GM19025 (cell line): ENCODE data around the gene DCST2.

Source experiments
- ATAC-seq: cut with Tn5 transposase; IDR thresholded peaks from one replicate; pipeline ENCODE4 v1.9.1; 2021; ENCODE audit warnings: mild to moderate bottlenecking, low read depth, moderate library complexity; ENCODE audit not compliant: unreplicated experiment

The DCST2 gene

DNA sequence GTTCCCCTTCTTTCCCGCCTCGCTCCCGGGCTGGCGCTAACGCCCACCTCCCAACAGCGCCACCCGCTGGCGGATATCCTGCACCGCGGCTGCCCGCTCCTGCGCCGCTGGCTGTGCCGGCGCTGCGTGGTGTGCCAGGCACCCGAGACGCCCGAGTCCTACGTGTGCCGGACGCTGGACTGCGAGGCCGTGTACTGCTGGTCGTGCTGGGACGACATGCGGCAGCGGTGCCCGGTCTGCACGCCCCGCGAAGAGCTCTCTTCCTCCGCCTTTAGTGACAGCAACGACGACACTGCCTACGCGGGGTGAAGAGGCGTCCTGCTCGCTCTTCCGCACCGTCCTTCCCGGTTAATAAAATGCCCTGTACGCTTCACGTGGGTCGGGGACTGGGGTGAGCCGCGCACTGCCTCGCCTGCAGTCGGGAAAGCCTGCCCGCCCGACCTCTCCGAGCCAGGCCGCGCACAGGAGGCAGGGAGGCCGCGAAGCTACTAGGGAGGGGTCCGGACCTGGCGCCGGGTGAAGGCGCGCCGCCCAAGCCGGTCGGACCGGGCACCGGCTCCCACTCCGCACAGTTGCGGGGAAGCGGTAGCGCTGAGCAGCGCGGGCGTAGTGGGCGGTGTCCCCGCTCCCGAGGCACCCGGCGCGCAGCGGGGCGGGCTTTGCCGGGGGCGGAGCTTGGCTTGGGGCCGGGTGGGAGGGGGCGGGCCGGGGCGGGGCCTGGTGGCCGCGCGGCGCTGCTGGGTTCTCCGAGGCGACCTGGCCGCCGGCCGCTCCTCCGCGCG is 17.2 kb upstream of the DCST2 start, which contains the start of gene ADAM15:
Gene ADAM15, plus strand, starts transcription at position 757 of the 782 bp plus-strand sequence. CDS start 71 bp downstream, outside the sequence.
- ATAC-seq = peak; percentile 67

DNA sequence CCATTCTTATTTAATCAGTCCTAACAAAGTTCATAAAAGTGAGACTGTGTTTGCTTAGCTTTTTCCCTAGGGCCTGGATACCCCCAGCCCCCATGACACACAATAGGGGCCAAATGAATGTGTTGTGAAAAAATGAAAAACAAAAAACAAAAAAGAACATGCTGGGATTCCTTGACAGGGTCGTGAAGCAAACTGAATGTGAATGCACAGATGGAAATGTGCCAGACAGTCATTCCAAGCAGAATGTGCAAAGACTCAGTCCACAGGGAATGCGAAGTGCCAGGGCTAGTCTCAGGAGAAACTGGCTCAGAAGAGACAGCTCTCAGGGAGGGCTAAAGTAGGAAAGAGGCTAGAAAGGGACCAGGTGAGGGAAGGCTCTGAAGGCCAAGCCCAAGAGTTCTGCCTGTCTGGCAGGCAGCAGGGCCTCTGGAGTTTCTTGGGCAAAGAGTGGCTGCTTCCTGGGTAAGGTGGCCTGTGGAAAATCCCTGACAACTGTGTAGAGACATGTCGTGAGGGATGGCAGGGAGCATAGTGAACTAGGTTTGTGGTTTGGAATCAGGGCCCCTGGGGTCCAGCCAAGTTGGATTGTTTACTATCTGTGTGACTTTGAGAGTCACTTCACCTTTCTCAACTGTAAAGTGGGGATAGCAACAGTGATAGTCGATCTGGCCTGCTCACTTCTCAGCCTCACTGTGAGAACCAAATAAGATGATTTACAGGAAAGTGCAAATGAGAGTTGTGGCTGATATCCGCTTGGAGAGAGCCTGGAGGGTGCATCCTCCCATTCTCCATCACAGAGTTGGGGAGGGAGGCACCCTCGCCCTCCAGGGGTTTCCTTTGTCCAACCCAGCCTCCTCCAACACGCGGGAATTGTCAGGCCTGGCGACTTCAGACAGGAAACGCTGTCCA is 16.3 kb upstream of the DCST2 start:
- ATAC-seq = no peak

DNA sequence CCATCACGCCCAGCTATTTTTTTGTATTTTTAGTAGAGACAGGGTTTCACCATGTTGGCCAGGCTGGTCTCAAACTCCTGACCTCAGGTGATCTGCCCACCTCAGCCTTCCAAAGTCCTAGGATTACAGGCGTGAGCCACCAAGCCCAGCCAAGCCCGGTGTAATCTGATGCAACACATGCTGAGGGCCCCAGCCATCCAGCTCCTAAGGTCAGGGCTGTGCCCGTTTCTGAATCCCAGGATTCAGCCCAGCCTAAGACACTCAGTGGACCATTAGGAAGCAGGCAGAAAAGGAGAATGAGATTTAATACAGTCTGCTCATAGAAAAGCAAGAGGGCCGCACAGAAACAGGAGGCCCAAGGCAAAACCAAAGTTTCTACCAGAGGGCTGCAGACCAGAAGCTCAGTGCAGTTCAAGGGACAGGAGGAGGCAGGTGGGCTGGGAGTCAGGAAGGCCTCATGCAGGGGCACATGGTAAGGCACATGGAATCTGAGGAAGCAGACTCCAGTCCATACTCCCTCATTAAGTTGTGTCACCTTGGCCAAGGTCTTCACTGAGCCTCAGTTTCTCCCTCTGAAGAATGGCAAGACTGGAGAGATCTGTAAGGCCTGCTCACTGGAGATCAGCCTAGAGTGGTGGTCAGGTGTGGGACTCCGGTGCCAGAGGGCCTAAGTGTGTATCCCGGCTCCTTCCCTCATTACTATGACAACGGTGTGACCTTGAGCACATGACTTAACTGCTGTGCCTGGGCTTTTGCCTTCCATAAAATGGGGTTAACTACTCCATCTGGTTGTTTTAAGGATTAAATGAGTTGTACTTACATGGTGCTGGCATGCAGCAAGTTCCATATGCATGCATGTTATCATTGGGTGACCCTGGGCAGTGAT is 15.1 kb upstream of the DCST2 start:
- ATAC-seq = no peak

DNA sequence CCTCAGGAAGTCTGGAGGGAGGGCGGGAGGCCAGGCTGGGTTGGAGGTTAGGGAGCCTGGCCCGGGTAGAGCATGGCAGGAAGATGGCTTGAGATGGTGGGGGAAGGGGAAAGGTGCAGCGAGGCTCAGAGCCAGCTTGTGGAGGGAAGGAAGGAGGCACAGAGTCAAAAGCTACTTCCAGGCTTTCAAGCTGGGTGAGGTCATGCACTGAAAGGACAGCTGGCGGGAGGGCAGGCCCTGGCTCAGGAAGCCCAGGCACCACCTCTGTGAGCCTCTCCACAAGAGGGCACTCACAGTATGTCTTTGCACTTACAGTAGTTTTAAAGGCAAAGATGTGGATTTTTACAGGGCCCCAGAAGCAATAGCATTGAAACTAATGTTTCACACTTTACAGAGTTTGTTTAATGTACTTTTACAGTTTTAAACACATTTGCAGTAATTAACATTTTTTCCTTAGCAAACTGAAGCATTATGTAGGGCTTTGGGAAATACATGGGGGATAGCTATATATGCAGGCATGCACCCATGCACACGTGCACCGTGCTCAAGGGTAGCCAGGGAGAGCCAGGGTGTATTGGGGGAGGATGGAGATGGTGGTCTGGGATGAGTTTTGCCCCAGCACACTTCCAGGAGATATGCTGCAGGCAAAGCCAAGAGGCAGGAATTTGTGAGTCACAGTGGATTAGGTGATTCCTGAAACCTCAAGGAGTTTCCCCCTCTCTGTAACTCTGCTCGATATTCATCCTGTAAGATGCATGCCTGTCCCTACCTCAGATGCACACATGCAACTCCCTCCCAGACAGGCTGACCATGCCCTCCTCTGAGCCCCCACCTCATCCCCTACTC is 11.5 kb upstream of the DCST2 start:
- peak; percentile 55 for ATAC-seq

DNA sequence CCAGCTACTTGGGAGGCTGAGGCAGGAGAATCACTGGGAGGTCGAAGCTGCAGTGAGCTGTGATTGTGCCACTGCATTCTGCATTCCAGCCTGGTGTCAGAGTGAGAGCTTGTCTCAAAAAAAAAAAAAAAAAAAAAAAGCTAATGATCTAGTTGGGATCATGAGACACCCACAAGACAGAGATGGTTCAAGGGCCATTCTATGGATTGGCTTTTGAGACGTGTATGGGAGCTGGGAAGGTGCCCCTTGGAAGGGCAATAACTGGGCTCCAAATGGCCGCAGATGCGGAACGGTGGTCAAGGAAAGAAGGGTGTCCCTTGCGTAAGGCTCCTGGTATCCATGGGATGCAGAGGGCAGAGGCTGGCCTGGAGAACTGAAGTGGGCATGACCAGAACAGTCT is 10.8 kb upstream of the DCST2 start:
- no peak for ATAC-seq

DNA sequence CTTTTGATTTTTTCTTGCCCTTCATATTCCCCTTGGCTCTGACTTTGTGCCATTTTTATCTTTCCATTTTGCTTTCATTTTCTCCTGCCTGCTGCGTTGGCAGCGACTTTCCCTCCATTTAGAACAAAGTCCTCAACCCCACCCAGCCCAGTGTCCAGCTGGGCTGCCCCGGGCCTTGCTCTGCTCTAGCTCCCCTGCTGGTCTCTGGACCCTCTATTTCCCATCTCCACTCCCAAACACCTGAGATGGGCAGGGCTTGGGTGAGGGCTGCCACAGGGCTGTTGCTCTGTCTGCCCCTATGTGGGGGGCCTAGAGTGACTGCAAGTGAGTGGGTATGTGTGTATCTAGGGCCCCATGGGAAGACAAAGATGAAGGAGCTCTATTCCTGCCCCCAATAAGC is 10.2 kb upstream of the DCST2 start:
- no peak for ATAC-seq

DNA sequence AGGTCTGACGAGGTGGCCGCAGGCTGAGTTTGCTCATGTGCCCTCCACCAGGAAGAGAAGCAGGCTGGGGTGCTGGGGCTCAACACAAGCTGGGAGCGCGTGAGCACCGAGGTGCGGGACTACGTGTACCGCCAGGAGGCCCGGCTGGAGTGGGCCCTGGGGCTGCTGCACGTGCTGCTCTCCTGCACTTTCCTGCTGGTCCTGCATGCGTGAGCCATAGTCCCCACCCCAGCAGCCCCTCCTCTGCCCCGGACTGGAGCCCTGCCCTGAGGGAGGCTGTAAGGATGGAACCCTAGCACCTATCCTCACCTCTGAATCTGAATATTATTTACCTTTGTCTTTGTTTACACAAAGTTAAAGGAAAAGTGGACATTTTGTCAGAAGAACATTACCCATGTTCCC is 9.7 kb upstream of the DCST2 start:
- ATAC-seq = no peak

DNA sequence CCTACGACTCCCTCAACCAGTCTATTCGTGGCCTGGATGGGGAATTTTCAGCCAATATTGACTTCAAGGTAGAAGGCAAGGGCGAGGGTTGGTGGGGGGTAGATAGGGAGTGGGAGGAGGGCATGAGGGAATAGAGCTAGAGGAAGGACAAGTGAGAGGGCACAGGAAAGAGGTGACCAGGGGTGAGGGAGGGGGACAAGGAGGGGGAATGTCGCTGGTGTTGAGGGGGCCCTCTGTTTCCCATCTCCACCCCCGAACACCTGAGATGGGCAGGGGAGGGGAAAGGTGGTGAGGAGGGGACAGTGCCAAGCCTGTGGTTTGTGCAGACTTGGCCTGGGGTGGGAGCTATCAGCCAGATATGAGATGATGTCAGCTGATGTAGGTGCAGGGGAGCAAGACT is 9.2 kb upstream of the DCST2 start:
- ATAC-seq = no peak

DNA sequence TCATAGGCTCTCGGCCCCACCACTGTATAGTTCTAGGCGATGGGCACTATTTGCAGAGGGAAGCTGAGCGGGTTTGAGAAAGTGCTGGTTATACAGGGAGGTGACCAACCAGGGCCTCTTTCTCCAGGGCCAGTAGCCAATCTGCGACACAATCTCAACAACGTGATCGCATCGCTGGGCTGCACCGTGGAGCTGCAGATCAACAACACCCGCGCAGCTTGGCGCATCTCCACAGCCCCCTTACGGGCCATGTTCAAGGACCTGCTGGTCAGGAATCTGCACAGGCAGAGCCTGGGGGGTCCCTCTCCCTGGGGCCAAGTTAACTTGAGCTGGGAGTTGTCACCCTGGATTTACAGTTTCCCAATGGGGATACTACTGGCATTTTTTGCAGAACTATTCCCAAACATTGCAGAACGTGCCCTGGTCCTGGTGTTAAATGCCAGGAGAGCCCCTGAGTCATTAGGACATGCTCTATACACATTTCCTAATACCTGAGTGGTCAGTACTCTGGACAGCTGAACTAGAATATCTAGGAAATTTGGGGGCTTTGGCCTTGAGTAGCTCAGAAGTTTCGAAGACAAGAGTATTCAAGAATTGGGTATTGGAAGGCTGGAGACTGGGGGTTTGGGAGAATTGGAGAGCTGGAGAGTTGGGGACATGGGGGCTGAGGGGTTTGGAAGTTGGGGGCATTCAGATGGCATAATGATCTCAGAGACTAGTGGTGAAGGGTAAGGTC is 6.9 kb upstream of the DCST2 start:
- no peak for ATAC-seq

DNA sequence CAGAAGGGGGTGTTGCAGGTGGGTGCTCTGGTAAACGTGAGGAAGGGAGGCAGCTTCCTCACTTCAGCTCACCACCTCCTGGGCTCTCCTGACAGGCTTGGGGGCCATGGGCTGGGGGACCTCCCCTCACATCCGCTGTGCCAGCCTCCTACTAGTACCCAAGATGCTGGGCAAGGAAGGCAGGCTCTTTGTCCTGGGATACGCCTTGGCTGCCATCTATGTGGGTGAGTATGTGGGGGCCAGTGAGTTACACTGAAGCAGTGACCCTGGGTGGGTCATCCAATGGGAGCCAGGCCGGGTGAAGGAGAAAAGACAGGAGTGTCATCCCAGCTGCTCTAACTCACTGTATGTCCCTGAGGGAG is 5.7 kb upstream of the DCST2 start:
- no peak for ATAC-seq

DNA sequence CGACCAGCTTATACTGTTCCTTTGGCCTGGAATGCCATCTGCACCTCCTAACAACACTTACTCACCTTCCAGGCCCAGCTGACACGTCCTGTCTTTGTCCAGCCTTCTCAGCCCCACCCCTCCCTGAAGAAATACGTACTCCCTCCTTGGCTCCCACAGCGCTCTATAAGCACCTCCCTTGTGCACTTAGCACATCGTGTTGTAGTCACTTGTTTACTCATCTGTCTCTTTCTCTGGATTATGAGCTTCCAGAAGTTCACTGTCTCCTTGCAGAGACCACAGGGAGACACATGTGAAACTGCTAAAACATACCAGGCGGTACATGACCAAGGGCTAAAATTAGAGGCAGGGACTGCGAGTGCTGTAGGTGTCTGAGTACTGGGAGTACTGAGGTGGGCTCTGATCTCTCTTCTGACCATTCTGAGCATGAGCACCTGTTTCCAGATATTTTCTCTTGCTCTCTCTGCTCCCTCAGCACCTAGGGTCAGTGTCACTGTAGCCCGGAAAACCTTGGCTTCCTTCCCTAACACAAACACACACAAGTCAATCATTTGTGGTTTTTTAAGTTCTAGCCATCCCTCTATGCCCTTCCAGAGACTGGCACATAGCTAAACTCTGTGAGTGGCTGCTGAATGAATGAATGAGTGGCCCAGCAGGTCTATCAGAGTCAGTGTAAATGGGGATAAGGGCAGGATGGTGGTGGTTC is 5.2 kb upstream of the DCST2 start:
- no peak for ATAC-seq

DNA sequence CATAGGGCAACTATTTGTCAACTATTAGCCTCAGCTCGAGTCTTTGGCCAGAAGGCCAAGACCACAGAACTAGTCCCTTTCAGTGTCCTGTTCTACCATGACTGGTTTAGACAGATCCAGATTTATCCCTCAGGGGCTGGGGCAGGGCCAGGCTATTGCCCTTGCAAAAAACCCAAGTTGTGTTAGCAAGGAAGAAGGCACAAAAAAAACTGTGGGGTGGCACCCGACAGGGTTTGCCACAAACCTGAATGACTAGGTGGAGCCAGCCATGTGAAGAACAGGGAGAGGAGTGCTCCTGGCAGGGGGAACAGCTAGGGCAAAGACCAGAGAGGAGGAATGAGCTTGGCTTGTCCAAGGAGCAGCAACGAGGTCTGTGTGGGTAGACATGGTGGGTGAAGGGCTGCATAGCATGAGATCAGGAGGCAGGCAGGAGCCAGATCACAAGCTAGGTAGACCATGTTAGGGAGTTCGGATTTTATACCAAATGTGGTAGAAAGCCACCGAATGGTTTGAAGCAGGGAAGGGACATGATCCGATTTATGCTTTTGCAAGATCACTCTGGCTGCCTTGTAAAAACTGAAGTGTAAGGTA is 4.4 kb upstream of the DCST2 start:
- no peak for ATAC-seq

DNA sequence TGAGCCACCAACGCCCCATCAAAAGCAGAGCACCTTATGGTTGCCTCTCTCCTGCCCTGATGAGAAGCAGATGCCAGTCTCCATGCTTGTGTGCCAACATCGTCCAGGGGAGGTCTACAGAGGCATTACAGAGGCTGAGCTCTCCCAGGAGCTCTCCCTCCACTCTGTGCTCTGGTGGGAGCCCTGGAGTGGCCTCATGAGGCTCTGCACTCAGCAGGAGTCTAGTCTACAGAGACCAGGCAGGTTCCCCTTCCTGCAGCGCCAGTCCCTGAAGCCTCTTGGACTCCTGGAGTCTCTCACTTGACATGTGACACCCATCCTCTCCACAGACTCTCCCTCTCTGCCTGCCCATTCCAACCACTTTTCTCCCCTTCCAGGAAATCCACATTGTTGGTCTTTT is 3.5 kb upstream of the DCST2 start:
- ATAC-seq = no peak

DNA sequence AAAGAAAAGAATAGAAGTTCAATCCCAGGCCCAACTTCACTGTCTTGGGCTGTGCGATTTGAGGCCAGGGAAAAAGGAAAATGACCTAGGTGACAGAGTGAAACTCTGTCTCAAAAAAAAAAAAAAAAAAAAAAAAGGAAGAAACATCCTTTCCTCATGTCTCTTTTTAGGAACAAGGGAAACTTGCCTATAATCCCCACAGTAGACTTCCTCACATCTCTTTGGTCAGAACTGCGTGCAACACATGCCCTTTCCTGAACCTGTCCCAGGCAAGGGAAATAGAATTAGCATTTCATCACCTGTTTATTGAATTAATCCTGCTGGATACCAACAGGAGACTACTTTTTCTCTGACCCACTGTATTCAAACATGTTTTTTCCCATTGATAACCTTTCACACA is 2.4 kb upstream of the DCST2 start:
- no peak for ATAC-seq

DNA sequence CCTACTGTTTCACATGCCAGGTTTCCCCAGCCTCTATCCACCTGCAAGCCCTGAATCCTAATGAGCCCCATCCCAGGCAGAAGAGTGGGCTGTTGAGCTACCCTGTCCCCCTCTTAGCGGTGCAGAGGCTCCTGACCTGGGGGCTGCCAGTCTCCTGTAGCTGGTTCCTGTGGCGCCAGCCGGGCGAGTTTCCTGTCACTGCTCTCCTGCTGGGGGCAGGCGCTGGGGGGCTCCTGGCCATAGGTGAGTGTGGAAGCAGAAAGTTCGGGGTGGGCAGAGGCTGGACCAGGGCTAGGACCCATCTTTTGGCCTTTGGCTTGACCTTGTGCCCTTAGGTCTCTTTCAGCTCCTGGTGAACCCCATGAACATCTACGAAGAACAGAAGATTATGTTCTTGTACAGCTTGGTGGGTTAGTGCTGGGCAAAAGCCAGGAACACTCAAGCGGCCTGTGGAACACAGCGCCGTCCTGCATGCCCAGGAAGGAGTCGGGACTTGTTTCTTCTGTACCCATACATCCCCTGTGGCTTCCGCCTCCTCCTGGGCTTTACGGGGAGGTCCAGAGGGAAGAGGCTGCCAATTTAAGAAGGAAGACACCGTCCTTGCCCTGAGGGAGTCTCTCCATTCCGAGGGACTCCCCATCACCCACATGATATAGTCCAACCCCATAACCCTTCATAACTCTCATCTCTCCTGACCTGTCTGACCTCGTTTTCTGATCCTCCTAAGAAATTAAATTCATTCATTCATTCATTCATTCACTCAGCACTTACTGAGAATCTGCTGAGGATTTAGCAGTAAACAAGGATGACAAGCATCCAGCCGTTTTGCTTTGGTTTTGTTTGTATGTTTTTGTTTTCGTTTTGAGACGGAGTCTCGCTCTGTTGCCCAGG is 982 bp upstream of the DCST2 start:
- ATAC-seq = no peak

DNA sequence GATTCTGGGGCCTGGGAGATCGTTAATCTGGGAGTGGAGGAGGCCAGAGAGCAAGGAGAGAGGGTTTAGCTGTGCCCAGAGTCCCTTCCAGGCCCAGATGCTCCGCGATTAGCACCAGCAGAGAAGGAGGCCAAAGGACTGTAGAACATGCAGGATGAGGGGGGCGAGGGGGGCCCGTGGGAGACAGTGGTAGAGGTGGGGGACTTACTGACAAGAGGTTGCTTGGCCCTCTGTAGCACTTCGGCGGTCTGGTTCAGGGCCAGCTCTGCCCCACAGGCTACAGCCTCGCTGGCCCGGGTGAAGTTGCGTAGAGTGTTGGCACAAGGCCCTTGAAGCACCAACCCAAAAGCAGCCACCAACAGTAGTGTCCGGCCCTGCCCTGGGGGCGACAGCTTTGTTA is 695 bp downstream of the DCST2 start:
- ATAC-seq = no peak

DNA sequence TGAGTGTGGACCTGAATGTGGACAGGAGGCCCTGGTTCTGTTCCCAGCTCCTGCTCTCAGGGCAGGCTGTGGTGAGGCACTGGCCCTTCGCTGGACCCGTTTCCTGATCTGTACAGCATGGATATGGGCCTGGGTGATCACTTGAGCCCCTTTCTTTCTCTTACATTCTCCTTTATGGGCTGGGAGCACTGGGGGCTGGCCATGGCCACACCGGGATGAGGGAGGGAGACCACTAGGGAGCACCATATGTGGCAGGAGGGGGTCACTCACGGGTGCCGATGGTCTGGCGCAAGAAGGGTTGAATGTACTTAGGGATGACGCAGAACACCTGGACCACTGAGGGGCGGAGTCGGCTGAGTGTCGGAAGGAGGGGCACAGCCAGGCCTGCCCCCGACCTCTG is 2.7 kb downstream of the DCST2 start:
- ATAC-seq = no peak
